ENCODE results near the gene TKT. TPM values are rescaled to one million over a fixed set of nuclear protein-coding genes. Genes with fewer than 3 reads are reported as not detected.
"Not testable (repeated sequence)": the region's sequence is repeated elsewhere in the genome, so short reads cannot be mapped to it uniquely, and the experiment has no call there.

Gene TKT, protein sequence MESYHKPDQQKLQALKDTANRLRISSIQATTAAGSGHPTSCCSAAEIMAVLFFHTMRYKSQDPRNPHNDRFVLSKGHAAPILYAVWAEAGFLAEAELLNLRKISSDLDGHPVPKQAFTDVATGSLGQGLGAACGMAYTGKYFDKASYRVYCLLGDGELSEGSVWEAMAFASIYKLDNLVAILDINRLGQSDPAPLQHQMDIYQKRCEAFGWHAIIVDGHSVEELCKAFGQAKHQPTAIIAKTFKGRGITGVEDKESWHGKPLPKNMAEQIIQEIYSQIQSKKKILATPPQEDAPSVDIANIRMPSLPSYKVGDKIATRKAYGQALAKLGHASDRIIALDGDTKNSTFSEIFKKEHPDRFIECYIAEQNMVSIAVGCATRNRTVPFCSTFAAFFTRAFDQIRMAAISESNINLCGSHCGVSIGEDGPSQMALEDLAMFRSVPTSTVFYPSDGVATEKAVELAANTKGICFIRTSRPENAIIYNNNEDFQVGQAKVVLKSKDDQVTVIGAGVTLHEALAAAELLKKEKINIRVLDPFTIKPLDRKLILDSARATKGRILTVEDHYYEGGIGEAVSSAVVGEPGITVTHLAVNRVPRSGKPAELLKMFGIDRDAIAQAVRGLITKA
- 34.3 TPM for polyA plus RNA-seq (ENCODE audit: insufficient read length)

DNA sequence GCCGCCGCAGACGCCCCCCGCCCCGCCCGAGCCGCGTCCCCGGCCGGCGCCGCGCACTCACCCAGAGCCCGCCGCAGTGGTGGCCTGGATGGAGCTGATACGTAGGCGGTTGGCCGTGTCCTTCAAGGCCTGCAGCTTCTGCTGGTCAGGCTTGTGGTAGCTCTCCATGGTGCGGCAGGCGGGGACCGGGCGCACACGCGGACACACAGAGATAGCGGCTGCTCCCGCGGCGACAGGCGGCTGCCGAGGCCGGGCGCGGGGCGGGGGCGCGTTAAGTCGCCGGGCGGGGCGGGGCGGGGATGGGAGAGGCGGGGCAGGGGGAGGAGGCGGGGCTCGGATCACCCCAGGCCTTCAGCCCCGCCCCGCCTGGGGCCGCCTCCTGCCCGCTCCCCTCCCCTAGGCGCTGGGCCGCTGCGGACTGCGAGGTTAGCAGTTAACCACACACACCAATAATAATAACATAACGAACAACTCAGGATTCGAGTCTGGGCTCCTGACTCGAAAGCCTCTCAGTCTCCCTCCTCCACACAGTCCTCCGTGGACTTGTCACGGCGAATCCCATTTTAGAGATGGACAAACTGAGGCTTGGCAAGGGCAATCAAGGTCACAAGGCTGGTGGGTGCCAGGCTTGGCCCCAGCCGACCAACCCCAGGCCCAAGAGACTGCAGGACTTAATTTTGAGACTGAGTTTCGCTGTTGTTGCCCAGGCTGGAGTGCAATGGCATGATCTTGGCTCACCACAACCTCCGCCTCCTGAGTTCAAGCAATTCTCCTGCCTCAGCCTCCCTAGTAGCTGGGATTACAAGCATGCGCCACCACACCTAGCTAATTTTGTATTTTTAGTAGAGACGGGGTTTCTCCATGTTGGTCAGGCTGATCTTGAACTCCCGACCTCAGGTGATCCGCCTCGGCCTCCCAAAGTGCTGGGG is at the start of gene TKT:
Gene TKT (minus strand): TSS at position 248 of the 929 bp plus-strand sequence. CDS start 80 bp downstream, at position 168.
- peak; percentile 83 for DNase-seq

DNA sequence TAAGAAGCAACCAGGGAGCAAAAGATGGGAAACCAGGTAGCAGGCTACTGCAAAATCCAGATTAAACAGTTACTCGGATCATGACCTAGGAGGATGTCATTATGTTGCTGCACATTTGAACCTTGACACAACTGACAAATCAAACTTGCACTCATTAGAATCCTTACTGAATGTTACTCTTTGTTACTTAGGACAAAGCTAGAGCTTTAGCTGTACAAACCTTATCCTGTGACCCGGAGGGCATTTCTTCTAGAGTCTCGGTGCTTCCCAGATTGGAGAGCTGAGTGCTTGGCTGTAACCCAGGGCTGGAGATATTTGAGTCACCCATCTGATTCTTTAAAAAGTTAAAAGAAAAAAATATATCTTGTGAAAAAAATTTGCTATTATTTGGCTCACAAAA is 48.1 kb upstream of the TKT start:
- no peak for DNase-seq

DNA sequence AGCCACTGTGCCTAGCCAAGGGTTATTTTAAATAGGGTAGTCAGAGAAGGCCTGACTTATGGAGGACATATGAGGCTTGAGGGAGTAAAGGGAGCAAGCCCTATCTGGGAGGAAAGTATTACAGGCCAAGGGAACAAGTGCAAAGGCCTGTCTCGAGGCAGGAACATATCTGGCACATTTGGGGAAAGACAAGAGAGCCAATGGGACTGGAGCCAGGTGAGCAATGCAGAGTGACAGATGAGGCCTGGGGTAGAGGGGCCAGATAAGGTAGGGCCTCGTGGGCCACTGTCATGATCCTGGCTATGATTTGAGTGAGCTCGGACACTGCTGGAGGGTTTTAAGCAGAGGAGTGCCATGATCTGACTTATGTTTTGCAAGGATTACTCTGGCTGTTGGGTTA is 47.7 kb upstream of the TKT start:
- DNase-seq: no peak

DNA sequence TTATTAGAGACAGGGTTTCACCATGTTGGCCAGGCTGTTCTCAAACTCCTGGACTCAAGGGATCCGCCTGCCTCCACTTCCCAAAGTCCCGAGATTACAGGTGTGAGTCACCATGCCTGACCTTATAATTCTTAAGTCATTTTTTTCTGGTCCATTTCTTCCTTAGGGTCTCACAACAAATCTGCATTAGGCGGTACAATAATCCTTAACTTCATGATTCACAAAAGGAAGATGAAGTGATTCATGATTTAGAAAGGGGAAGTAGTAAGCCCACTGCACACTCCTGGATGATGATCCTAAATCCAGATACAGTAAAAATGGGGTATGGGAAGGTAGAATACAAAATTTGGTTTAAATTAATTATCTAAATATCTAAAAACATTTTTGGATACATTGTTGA is 45.0 kb upstream of the TKT start:
- DNase-seq: no peak

DNA sequence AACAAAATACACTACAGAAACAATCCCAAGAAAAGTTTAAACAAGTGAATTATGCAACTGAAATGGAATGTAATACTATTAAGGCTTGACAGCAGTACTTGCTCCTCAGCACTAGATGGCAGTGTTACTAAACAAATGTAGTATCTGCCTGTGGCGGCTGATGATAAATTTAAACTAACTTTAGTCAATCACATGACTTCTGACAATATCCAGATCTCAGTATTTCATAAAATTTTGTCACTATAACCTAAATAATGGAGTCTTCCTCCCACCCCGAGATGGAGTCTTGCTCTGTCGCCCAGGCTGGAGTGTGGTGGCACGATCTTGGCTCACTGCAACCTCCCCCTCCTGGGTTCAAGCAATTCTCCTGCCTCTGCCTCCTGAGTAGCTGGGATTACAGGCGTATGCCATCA is 43.8 kb upstream of the TKT start:
- DNase-seq: peak; percentile 25

DNA sequence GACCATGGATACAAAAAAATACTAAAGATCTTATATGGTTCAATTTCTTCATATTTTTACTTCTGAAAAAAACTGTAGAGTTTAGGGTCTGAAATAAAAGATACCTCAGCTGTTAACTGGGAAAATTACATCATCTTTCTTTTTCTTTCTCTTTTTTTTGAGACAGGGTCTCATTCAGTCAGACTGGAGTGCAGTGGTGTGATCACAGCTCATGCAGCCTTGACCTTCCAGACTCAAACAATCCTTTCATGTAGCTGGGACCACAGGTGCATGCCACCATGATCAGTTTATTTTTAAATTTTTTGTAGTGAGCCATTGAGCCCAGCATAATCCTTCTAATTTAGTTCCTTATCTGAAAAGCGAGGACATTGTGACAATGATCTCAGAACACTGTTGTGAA is 39.6 kb upstream of the TKT start:
- no peak for DNase-seq

DNA sequence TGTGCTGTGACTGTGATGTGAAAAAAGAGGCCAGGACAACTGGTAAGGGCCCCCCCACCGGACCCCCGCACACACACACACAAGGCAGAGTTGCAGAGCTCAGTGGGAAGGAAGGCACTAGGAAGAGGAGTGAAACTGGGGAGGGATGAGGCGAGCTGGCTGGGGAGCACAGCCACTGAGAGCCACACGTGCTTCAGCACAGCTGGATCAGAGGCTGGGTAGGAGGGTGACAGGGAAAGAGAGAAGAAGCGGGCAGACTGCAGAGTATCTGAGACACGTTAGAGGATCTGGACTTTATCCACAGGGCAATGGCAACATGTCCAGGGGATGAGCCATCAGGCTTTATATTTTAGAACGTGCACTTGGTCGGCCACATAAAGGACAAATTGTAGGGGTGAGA is 38.0 kb upstream of the TKT start:
- DNase-seq: no peak

DNA sequence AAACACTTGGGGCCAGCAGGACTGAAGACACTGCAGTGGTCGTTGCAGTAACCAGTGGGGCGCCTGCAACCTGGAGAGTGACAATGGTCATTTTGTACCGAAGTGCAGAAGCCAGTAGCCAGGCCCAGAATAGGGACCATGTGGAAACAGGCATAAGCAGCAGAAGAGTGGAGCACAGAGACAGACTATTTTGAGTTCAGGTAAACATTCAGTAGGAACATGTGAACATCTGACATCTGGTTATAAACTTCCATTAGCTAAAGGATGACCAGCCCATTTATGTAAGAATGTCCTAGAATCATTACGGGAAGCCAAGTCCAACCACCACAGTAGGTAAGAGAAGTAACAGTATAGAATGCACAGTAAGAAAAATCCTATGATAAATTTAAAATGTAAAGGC is 32.4 kb upstream of the TKT start:
- no peak for DNase-seq

DNA sequence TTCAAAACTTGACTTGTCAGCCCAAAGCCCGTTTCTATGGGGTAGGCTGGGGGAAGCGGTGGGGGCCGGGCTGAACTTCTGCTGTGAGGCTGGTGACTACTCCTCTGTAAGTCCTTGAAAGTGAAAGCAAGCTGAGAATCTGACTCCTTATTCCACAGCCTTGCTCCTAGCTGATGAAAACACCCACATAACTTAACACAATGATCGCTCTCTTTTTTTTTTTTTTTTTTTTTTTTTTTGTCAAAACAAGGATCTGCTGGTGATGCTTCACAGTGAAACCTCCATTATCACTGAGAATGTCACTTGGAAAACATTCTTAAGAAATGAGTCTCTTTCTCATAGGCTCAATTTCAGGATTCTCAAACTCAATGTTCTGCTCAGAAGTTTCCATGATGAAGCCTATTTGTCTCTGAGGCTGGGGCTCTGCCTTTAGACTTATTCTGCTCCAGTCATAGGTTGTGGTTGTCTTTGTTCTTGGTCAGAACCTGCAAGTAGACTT is 31.4 kb upstream of the TKT start:
- no peak for DNase-seq

DNA sequence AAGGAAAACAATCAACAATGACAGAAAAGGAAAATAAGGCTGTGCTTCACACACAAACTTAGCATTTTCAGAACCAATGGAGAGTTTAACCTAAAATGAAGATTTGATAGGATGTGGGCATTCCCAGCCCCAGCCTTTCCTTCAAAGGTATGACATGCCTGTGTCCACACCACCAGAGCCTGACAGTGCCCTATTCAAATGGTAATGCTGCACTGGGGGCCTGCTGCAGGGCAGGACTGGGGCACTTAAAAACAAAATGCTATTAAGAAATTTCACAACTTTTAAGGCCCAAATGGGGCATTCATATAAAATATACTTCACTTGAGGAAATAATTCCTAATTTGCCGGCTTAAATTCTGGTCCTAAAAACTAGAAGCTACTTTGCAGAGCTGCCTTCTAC is 30.9 kb upstream of the TKT start:
- no peak for DNase-seq

DNA sequence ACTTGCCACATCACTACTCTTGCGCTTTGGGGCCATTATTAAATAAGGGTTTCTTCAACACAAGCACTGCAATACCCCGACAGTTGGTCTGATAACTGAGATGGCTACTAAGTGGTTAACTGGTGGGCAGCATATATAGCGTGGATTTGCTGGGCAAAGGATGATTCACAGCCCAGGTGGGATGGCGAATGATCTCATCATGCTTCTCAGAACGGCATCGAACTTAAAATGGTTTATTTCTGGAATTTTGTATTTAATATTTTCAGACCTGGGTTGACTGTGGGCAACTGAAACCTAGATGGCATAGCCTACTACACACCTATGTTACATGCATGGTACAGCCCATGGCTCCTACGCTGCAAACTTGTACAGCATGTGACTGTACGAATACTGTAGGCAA is 26.8 kb upstream of the TKT start:
- no peak for DNase-seq

DNA sequence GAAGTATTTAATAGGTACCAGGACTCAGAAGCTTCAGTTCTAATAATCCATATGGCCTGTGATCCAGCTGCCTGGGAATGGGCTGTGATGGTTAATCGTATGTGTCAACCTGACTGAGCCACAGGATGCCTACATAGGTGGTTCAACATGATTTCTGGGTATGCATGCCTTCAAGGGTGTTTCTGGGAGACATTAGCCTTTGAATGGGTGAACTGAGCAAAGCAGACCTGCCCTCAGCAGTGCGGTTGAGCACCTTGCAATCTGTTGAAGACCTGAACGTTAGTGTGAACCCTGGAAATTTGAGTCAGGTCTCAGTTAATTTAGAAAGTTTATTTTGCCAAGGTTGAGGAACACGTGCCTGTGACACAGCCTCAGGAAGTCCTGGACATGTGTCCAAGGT is 22.8 kb upstream of the TKT start:
- no peak for DNase-seq

DNA sequence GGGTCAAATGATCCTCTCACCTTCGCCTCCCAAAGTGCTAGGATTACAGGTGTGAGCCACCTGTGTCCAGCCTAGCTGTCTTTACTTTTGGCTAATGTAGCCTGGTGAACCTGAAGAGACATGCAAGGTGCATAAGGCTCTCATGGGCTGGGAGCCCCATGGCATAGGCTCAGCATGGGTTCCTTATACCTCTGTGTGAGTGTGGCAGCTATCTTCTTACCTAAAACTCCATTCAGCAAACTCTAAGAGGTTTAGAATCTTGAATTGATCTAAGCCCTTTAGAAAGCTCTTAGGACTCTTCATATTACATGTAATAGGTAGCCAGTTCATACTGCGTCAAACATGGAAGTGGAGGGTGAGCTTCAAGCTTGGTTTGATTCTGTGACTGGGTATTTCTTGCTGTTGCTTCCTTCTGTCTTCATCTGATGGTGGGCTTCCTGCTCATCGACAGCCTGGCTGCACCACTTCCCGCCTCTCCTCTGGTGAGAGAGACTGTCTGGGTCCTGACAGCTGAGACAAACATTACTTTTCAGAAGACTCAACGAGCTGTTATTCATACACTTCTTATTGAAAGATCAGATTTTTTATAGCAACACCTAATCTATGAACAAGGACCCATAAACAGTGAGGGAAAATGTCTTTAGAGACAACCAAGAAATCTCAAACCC is 19.2 kb upstream of the TKT start:
- DNase-seq: no peak

DNA sequence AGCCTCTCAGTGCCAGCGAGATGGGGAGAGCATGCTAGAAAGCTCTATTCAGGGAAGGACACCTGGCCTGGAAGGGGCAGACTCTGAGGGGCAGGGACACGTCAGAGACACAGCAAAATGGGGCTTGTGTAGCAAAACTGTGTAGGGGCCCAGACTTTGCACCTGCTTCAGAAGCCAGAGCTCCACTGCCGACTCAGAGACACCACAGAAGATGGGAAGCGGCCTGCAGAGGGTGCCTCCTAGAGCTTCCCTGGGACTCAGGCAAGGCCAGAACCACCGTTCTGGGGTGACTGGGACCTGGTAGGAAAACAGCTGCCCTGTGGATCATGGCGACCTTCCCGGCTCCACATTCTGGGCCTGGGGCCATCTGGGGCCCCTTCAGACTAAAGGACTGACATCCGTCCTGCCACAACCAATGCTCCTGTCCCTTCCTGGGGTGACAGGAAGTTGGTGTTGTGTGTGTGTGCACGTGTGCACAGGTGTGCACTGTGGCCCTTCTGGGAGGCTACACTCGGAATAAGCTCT is 17.4 kb upstream of the TKT start:
- no peak for DNase-seq

DNA sequence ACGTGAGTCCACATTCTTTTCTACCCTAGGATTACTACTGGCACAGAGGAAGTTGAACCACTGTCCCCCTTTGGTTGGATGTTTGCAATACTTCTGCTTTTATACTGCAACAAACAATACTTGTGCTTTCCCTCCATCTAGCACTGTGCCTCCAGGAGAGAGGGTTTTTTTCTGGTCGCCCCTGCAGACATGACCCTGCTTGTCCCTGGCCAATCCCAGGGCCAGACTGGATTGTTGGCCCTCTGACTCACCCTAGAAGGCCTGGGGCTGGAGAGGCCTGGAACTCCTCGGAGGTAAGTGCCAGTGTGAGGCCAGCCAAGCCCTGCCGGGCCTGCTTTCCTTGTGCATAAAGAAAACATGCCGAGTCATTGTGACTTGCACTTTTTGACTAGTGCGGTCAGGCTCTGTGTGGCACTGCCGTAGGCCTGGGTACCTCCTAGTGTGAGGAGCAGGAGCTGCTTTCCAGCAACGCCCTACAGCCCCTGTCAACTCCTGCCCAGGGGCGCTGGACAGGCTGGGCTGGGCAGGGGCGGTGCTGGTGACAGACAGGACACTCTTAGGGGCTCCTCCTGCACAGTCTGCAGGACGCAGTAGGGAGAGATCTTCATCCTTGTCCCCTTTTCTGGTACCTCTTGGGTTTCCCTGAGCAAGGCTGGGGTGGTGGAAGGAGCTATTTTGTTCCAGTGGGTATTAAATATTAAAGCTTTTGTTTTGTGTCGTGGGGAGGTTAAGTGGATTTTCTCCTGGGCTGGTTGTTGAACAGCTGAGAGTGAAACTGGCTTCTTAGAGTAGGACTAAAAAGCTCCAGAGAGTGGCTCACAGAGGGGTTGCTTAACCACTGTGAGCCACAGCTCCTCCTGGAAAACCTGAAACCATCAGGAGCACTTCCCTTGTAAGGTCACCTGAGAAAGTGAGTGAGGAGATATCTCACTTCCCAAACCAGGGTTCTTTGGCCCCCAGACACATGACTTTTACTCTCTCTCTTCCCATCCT is 14.4 kb upstream of the TKT start:
- peak; percentile 61 for DNase-seq

DNA sequence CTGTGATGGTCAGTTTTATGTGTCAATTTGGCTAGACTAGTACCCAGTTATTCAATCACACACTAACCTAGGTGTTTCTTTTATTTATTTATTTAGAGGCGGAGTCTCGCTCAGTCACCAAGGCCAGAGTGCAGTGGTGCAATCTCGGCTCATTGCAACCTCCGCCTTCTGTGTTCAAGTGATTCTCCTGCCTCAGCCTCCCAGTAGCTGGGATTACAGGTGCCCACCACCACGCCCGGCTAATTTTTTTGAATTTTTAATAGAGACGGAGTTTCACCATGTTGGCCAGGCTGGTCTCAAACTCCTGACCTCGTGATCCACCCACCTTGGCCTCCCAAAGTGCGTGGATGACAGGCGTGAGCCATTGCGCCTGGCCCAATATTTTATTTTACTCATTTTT is 13.4 kb upstream of the TKT start:
- not testable (repeated sequence) for DNase-seq

DNA sequence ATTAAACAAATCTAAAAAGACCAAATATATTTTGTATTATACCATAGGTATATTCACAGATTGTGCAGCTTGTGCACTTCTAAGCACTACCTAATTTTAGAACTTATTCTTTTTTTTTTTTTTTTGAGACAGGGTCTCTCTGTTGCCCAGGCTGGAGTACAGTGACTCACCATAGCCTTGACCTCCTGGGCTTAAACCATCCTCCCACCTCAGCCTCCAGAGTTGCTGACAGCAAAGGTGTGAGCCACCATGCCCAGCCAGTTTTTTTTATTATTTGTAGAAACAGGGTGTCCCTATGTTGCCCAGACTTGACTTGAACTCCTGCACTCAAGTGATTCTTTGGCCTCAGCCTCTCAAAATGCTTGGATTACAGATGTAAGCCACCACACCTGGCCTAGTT is 11.9 kb upstream of the TKT start:
- no peak for DNase-seq

DNA sequence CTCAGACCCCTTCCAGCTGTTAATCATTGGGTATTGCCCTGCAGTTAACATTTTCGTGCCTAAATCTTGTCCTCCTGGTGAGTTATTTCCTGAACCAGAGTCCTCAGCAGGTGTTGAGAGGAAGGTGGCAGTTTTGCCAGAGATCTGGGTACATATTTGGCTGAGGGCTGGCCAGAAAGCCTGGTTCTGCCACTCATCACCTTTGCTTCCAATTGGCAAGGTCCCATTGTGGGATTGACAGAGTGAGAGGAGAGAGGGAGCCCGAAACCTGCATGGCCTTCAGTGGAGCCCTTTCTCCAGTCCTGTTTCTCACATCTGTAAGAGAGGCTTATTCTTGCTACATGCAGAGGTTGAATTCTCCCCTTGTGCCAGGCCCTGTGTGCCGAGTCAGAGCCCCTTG is 8.9 kb upstream of the TKT start:
- no peak for DNase-seq

DNA sequence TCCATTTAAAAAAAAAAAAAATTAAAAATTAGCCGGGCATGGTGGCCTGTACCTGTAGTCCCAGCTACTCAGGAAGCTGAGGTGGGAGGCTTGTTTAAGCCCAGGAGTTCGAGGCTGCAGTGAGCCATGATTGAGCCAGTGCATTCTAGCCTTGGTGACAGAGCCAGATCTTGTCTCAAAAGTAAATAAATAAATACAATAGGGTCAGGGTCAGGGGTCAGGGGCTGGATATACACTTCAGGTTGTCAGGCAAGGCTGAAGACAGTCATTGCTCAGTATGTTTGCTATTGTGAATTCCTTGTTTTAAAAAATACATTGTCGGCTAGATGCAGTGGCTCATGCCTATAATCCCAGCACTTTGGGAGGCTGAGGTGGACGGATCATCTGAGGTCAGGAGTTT is 8.1 kb upstream of the TKT start:
- DNase-seq: no peak

DNA sequence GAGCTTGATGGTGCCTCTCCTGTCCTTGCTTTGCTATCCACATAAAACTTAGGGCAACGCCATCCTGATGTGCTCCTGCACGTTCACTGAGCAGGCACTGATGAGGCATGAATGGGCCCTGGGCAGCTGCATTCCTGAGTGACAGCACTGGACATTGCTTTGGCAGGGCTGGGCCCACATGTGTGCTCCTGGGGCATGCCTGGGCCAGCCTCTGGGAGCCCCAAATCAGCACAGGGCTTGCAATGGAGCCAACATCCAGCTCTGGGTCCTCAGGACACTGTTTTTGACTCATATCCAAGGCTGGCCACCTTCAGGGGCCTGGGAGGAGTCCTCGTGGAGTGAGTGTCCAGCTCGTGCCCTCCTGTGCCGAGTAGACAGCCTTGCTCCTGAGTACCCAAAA is 5.9 kb upstream of the TKT start:
- no peak for DNase-seq

DNA sequence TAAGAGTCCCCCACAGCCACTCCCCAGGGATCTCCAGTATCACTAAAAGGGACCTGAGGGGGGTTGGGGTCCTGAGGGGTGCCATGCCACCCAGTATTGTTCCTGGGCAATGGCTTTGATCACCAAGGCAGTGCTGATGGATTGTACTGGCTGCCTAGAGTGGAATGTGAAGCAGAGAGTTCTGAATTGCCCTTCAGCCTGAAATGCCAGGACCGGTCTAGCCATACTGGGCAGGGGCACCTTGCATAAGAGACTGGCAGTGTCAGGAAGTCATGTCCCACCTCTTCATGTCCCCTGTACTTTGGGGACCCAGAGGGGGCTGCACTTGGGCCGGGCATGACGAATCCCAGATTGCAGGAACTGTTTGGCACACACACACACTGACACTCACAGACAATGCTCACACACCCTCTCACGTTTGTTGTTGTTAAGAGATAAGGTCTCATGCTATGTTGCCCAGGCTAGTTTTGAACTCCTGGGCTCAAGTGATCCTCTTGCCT is 4.5 kb upstream of the TKT start:
- DNase-seq: no peak

Data from hindlimb muscle (tissue), 1 donor.